H1 (cell line): ENCODE measurements around the gene LAMC1. TPM values are rescaled to one million over a fixed set of nuclear protein-coding genes. Genes with fewer than 3 reads are reported as not detected.

Experiments
- CTCF ChIA-PET: fragments of 300-600 bp; sonication (Branson Sonifier 250); formaldehyde crosslinking; loops from one replicate; lab custom pipeline; 2021; ENCODE audit not compliant: partially characterized antibody; lab: Charles Lee
- POLR2A ChIA-PET: fragments of 300-600 bp; sonication (Branson Sonifier 250); formaldehyde crosslinking; loops from one replicate; lab custom pipeline; 2021; ENCODE audit warnings: inconsistent platforms; ENCODE audit not compliant: partially characterized antibody; lab: Charles Lee
- DNase-seq, 2 experiments: peaks; one replicate each; pipeline versions ENCODE4 v3.0.0 to v3.0.0-alpha.2; 2010 to 2022; ENCODE audit warnings: low spot score in 2 of 2, low read depth in 1 of 2, mixed read lengths in 1 of 2
- FAIRE-seq: peaks from 2 replicates; lab custom pipeline; 2011; peaks lifted over from hg19 to GRCh38; lab: Jason Lieb, UNC
- H2AFZ ChIP-seq: 2 replicates; pipeline ENCODE4 v1.8.1; 2012; ENCODE audit warnings: low read length, inconsistent platforms
- H2AK5ac ChIP-seq: 2 replicates; pipeline ENCODE4 v1.6.1; 2013; ENCODE audit warnings: low read depth, low read length
- H2BK120ac ChIP-seq: replicated peaks from 2 replicates; pipeline ENCODE3; 2013; ENCODE audit warnings: low read depth, low read length, inconsistent platforms
- H2BK12ac ChIP-seq: 2 replicates; pipeline ENCODE4 v1.6.1; 2013; ENCODE audit warnings: low read depth, low read length
- H2BK15ac ChIP-seq: 2 replicates; pipeline ENCODE4 v1.6.1; 2013; ENCODE audit warnings: low read length
- H2BK20ac ChIP-seq: 2 replicates; pipeline ENCODE4 v1.6.1; 2013; ENCODE audit warnings: low read length
- H2BK5ac ChIP-seq: 2 replicates; pipeline ENCODE4 v1.6.1; 2013; ENCODE audit warnings: low read depth, low read length
- H3K14ac ChIP-seq: 2 replicates; pipeline ENCODE4 v1.6.1; 2013; ENCODE audit warnings: inconsistent platforms; ENCODE audit not compliant: insufficient read length
- H3K18ac ChIP-seq: 2 replicates; pipeline ENCODE4 v1.6.1; 2013; ENCODE audit warnings: low read length; ENCODE audit errors: extremely low read depth
- H3K23ac ChIP-seq: 2 replicates; pipeline ENCODE4 v1.6.1; 2013; ENCODE audit warnings: inconsistent platforms; ENCODE audit not compliant: insufficient read length
- H3K23me2 ChIP-seq: 2 replicates; pipeline ENCODE4 v1.6.1; 2013; ENCODE audit warnings: low read depth, low read length
- H3K27ac ChIP-seq: 2 replicates; pipeline ENCODE4 v1.6.1; 2011; ENCODE audit warnings: low read depth, low read length, inconsistent platforms
- H3K27me3 ChIP-seq, 4 experiments: replicated peaks in 1 of 4; 1 replicate in 1 of 4; 2 replicates in 3 of 4; pipeline versions ENCODE4 v1.6.1 to v1.8.1; 2011 to 2013; ENCODE audit warnings: low read length in 3 of 4, mild to moderate bottlenecking in 3 of 4, inconsistent platforms in 2 of 4, mixed read lengths in 2 of 4, moderate library complexity in 1 of 4; ENCODE audit not compliant: control insufficient read depth in 3 of 4, insufficient read depth in 3 of 4; ENCODE audit errors: extremely low read depth in 1 of 4
- H3K36me3 ChIP-seq, 4 experiments: 2 replicates each; pipeline versions ENCODE4 v1.6.1 to v1.8.1; 2011 to 2013; ENCODE audit warnings: mild to moderate bottlenecking in 4 of 4, low read length in 3 of 4, moderate library complexity in 2 of 4, control low read depth in 1 of 4, inconsistent platforms in 1 of 4; ENCODE audit not compliant: insufficient read depth in 4 of 4, control insufficient read depth in 2 of 4
- H3K4ac ChIP-seq: replicated peaks from 2 replicates; pipeline ENCODE3; 2013; ENCODE audit warnings: low read length, low read depth, mixed read lengths, inconsistent platforms; ENCODE audit not compliant: insufficient read length
- H3K4me1 ChIP-seq, 4 experiments: replicated peaks in 1 of 4; 1 replicate in 1 of 4; 2 replicates in 3 of 4; pipeline versions ENCODE4 v1.6.1 to v1.8.1; 2011 to 2013; ENCODE audit warnings: low read length in 3 of 4, inconsistent platforms in 2 of 4, mixed read lengths in 1 of 4; ENCODE audit not compliant: insufficient read depth in 4 of 4, control insufficient read depth in 3 of 4
- H3K4me2 ChIP-seq, 2 experiments: 2 replicates each; pipeline versions ENCODE4 v1.6.1 to v1.8.1; 2011 to 2013; ENCODE audit warnings: low read depth in 2 of 2, low read length in 2 of 2, control low read depth in 1 of 2, inconsistent platforms in 1 of 2, mild to moderate bottlenecking in 1 of 2; ENCODE audit not compliant: insufficient read depth in 1 of 2
- H3K4me3 ChIP-seq, 4 experiments: fragments of 200-600, 300-600 bp in 1 of 4; sonication (generic), shearing (Covaris generic), sonication (Bioruptor Twin) in 1 of 4; 2 replicates each; pipeline versions ENCODE4 v1.5.1 to v1.8.1; 2011 to 2016; ENCODE audit warnings: low read length in 4 of 4, low read depth in 3 of 4, control low read depth in 2 of 4, inconsistent platforms in 2 of 4, mild to moderate bottlenecking in 2 of 4, mixed read lengths in 1 of 4, moderate library complexity in 1 of 4; ENCODE audit not compliant: insufficient read depth in 2 of 4; ENCODE audit errors: extremely low read depth in 1 of 4
- H3K56ac ChIP-seq: replicated peaks from 2 replicates; pipeline ENCODE3; 2013; ENCODE audit warnings: low read depth, mild to moderate bottlenecking, mixed read lengths, low read length, inconsistent platforms; ENCODE audit not compliant: insufficient read length
- H3K79me1 ChIP-seq: 2 replicates; pipeline ENCODE4 v1.6.1; 2013; ENCODE audit warnings: low read depth, low read length, control low read depth
- H3K79me2 ChIP-seq, 2 experiments: 2 replicates each; pipeline versions ENCODE4 v1.6.1 to v1.8.1; 2012 to 2013; ENCODE audit warnings: low read length in 2 of 2, mild to moderate bottlenecking in 2 of 2, inconsistent platforms in 1 of 2; ENCODE audit not compliant: insufficient read depth in 2 of 2, control insufficient read depth in 1 of 2
- H3K9ac ChIP-seq, 4 experiments: replicated peaks in 1 of 4; 1 replicate in 1 of 4; 2 replicates in 3 of 4; pipeline versions ENCODE4 v1.6.1 to v1.8.1; 2011 to 2013; ENCODE audit warnings: low read depth in 3 of 4, low read length in 3 of 4, control low read depth in 2 of 4, mild to moderate bottlenecking in 2 of 4, moderate library complexity in 2 of 4, inconsistent platforms in 1 of 4; ENCODE audit errors: extremely low read depth in 1 of 4
- H3K9me3 ChIP-seq, 2 experiments: 2 replicates each; pipeline versions ENCODE4 v1.6.1 to v1.8.1; 2012 to 2013; ENCODE audit warnings: mild to moderate bottlenecking in 2 of 2, moderate library complexity in 2 of 2, control low read depth in 1 of 2, inconsistent platforms in 1 of 2, low read depth in 1 of 2, low read length in 1 of 2, mixed read lengths in 1 of 2; ENCODE audit not compliant: insufficient read depth in 2 of 2
- H4K20me1 ChIP-seq, 2 experiments: replicated peaks in 1 of 2; 2 replicates each; pipeline versions ENCODE3 to v1.8.1; 2011 to 2013; ENCODE audit warnings: inconsistent platforms in 2 of 2, low read length in 2 of 2, mild to moderate bottlenecking in 1 of 2; ENCODE audit not compliant: insufficient read depth in 2 of 2, control insufficient read depth in 1 of 2
- H4K5ac ChIP-seq: 2 replicates; pipeline ENCODE4 v1.6.1; 2013; ENCODE audit warnings: low read length, low read depth, mixed read lengths, inconsistent platforms; ENCODE audit not compliant: insufficient read length
- H4K8ac ChIP-seq: 2 replicates; pipeline ENCODE4 v1.8.0; 2013; ENCODE audit warnings: mild to moderate bottlenecking, moderate library complexity, low read length, inconsistent platforms; ENCODE audit not compliant: insufficient read depth; ENCODE audit errors: extremely low read depth
- H4K91ac ChIP-seq: replicated peaks from 2 replicates; pipeline ENCODE3; 2013; ENCODE audit warnings: low read length, mixed read lengths, inconsistent platforms; ENCODE audit not compliant: insufficient read length
- CHD1 ChIP-seq: IDR thresholded peaks from 2 replicates; pipeline ENCODE4 v1.6.1; 2012; ENCODE audit warnings: low read depth, low read length, improper control_type of control experiment
- EGR1 ChIP-seq: IDR thresholded peaks from 2 replicates; pipeline ENCODE4 v1.6.1; 2011; ENCODE audit warnings: low read depth, low read length, borderline replicate concordance
- KDM5A ChIP-seq: fragments of 200-600 bp; IDR thresholded peaks from 2 replicates; pipeline ENCODE4 v1.7.1; 2012; ENCODE audit warnings: mild to moderate bottlenecking, low read length, inconsistent platforms, mixed read lengths
- NRF1 ChIP-seq: IDR thresholded peaks from 2 replicates; pipeline ENCODE4 v1.6.1; 2011; ENCODE audit warnings: mild to moderate bottlenecking, low read depth, low read length, improper control_type of control experiment
- POLR2A ChIP-seq, 2 experiments: IDR thresholded peaks; 1 replicate in 1 of 2; 2 replicates in 1 of 2; pipeline ENCODE4 v1.6.1; 2011; ENCODE audit warnings: low read depth in 2 of 2, low read length in 2 of 2, mild to moderate bottlenecking in 2 of 2; ENCODE audit errors: control extremely low read depth in 1 of 2
- RBBP5 ChIP-seq: IDR thresholded peaks from 2 replicates; pipeline ENCODE4 v1.7.1; 2012; ENCODE audit warnings: low read depth, mild to moderate bottlenecking, inconsistent platforms, low read length, moderate library complexity, borderline replicate concordance
- RNF2 ChIP-seq: fragments of 200-900, 300-1000 bp; sonication (generic); IDR thresholded peaks from 2 replicates; pipeline ENCODE4 v1.7.1; 2016; ENCODE audit warnings: borderline replicate concordance, low read depth, mild to moderate bottlenecking, antibody characterized with exemption, low read length; ENCODE audit not compliant: poor library complexity, severe bottlenecking; ENCODE audit errors: missing control alignments
- SAP30 ChIP-seq: fragments of 300-600 bp; sonication (generic); IDR thresholded peaks from 2 replicates; pipeline ENCODE4 v1.7.1; 2012; ENCODE audit warnings: low read length, moderate library complexity, mild to moderate bottlenecking, inconsistent platforms; ENCODE audit not compliant: insufficient read depth, insufficient replicate concordance
- ZNF274 ChIP-seq: IDR thresholded peaks from 2 replicates; pipeline ENCODE4 v1.7.0; 2012; ENCODE audit warnings: low read length, borderline replicate concordance; ENCODE audit errors: extremely low read depth
- WGBS, 2 experiments: shearing (Covaris generic) in 1 of 2; methylation state at CpG; one replicate each; pipeline versions ENCODE4 v1.1.6 to v1.1.7; 2013 to 2015; ENCODE audit warnings: low lambda C conversion rate in 2 of 2, mixed read lengths in 2 of 2, inconsistent platforms in 1 of 2, low coverage in 1 of 2, missing lambda C conversion rate in 1 of 2; ENCODE audit not compliant: insufficient replicate concordance in 2 of 2, insufficient coverage in 1 of 2, insufficient read length in 1 of 2; ENCODE audit errors: extremely low coverage in 1 of 2, missing lambda C conversion rate in 1 of 2; 5-methylcytosine and 5-hydroxymethylcytosine counted together
- polyA plus RNA-seq, 7 experiments: library from polyadenylated mRNA; depleted of rRNA in 3 of 7; stranded (reverse) in 5 of 7; unstranded in 2 of 7; fragments of >200 nt in 5 of 7; fragments of 200-250 nt in 2 of 7; gene quantifications; 1 replicate in 5 of 7; 2 replicates in 1 of 7; 4 replicates in 1 of 7; pipeline versions ENCODE4 v1.2.1 to v1.2.3, GENCODE V29; 2011 to 2013; ENCODE audit warnings: missing spikeins in 2 of 7, mixed read lengths in 2 of 7
- total RNA-seq: library from RNA; stranded (reverse); fragmentation: NEBNext Ultra II Directional; extraction: Animal tissue kit (Norgen Biotek cat#: 25700); gene quantifications from 2 replicates; pipeline ENCODE4 v1.2.1, GENCODE V29; 2021
- TF ChIP-seq, protein P1 (sequence below), 3 experiments: IDR thresholded peaks; 1 replicate in 2 of 3; 2 replicates in 1 of 3; pipeline versions ENCODE4 v1.5.1 to v1.6.1; 2011; ENCODE audit warnings: low read length in 3 of 3, mild to moderate bottlenecking in 3 of 3, inconsistent platforms in 2 of 3, low read depth in 1 of 3, moderate library complexity in 1 of 3; ENCODE audit not compliant: insufficient read depth in 1 of 3; ENCODE audit errors: control extremely low read depth in 1 of 3
- TF ChIP-seq, protein P2 (sequence below): IDR thresholded peaks from 2 replicates; pipeline ENCODE4 v1.6.1; 2012; ENCODE audit warnings: inconsistent platforms

The LAMC1 gene
- total and polyA plus RNA-seq, 2 of the 8 experiments (the other 6 are each of a cell fraction or from before 2014, with no cell fraction given) = 47.6 to 90.3 TPM

DNA sequence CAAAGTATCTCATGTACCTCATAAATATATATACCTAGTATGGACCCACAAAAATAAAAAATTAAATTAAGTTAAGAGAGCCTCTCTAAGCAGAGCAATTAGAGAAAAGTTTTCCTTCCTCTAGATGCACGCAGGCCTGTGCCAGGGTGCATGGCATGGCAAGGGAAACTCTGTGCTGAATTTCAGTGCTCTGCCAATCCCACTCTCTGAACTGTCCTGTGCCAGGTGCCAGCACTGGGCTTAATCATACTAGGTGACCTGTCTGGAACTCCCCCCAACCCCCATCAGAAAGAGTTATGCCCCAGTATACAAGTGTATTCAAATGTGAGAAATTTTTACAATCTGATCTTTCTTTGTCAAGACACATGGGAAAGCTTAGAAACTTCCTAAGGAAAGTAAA, 152.4 kb downstream of the LAMC1 start:
- POLR2A ChIA-PET = no interaction called here
- TF ChIP-seq, protein P1, sequence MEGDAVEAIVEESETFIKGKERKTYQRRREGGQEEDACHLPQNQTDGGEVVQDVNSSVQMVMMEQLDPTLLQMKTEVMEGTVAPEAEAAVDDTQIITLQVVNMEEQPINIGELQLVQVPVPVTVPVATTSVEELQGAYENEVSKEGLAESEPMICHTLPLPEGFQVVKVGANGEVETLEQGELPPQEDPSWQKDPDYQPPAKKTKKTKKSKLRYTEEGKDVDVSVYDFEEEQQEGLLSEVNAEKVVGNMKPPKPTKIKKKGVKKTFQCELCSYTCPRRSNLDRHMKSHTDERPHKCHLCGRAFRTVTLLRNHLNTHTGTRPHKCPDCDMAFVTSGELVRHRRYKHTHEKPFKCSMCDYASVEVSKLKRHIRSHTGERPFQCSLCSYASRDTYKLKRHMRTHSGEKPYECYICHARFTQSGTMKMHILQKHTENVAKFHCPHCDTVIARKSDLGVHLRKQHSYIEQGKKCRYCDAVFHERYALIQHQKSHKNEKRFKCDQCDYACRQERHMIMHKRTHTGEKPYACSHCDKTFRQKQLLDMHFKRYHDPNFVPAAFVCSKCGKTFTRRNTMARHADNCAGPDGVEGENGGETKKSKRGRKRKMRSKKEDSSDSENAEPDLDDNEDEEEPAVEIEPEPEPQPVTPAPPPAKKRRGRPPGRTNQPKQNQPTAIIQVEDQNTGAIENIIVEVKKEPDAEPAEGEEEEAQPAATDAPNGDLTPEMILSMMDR (IDR thresholded peaks at IDR 0.05; ENCODE audit: control extremely low read depth in 1 of 3, insufficient read depth in 1 of 3, low read depth in 1 of 3, low read length in 3 of 3) = no peak
- TF ChIP-seq NRF1 (no peak), ZNF274 (no peak), EGR1 (no peak), RBBP5 (no peak), CHD1 (no peak), KDM5A (no peak), RNF2 (no peak), POLR2A (IDR thresholded peaks at IDR 0.05; ENCODE audit: control extremely low read depth in 1 of 2, low read depth in 2 of 2, low read length in 2 of 2) (no peak), SAP30 (no peak)
- TF ChIP-seq, protein P2, sequence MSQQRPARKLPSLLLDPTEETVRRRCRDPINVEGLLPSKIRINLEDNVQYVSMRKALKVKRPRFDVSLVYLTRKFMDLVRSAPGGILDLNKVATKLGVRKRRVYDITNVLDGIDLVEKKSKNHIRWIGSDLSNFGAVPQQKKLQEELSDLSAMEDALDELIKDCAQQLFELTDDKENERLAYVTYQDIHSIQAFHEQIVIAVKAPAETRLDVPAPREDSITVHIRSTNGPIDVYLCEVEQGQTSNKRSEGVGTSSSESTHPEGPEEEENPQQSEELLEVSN = no peak

More for the DNA sequence above, 152.4 kb downstream of the LAMC1 start:
- Histone ChIP-seq H3K4me2 (no peak overlapping the region), H2BK15ac (no peak overlapping the region), H3K4ac (no peak overlapping the region), H3K79me2 (no peaks in the 10 kb centered on the region), H3K23ac (no peak overlapping the region), H3K56ac (no peak overlapping the region), H2BK120ac (no peak overlapping the region), H3K23me2 (no peaks in the 10 kb centered on the region), H4K20me1 (no peaks in the 10 kb centered on the region), H3K4me1 (no peaks in the 10 kb centered on the region), H3K4me3 (no peak overlapping the region), H3K27me3 (no peaks in the 10 kb centered on the region), H3K27ac (no peak overlapping the region), H2AFZ (no peak overlapping the region), H4K91ac (no peak overlapping the region), H2AK5ac (no peak overlapping the region), H4K8ac (no peak overlapping the region), H2BK20ac (no peak overlapping the region), H3K9ac (no peak overlapping the region), H3K79me1 (no peaks in the 10 kb centered on the region), H4K5ac (no peak overlapping the region), H3K18ac (no peak overlapping the region), H2BK12ac (no peak overlapping the region), H3K36me3 (no peaks in the 10 kb centered on the region), H2BK5ac (no peak overlapping the region), H3K9me3 (no peaks in the 10 kb centered on the region), H3K14ac (no peak overlapping the region)
- 82% methylated on average over 1 of the region's 1 CpG; no CpG with 5 or more reads in 1 of the 2 experiments for WGBS, 2 experiments
- DNase-seq (no peak), FAIRE-seq (no peak)
- CTCF ChIA-PET = interaction anchor here (0.7 kb wide), 1 partner anchor 8 kb away, joined by 3 read pairs; no protein-coding TSS in a partner anchor
